DMS 273 treated with DMSO at 0.1 percent for 48 hours (cell line): ENCODE measurements around the gene SP140L.
"Not testable (repeated sequence)": the region's sequence is repeated elsewhere in the genome, so short reads cannot be mapped to it uniquely, and the experiment has no call there.

Experiments
- DNase-seq: peaks from one replicate; lab custom pipeline; 2025; lab: John Stamatoyannopoulos, UW

The SP140L gene

DNA sequence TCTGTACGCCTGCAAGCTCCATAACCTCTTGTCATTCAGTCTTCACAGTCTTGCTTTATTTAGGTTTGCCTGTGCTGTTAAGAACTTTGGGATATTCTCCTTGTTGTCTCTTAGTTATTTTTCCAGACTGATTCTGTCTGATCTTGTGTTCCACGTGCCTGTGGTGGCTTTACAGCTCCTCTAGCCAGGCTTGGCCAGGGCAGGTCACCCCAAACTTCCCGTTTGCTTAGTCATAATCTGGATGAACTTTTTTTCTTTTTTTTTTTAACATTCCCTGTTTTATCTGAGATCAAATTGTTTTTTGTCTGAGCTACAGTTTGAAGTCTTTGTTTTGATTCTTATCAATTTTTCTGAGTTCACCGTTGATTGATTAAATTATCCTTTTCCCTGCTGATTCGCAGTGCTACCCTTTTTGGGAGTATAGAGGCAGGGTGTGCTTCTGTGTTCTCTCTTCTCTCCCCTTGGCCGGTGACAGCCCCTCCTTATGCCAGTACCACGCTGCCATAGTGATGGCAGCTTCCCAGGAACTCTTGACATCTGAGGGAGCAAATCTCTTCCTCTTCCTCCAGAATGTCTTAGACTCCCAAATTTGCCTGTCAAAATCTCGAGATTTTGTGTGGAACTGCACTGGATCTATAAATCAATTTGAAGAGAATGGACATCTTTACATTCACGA lies 91.5 kb downstream of the SP140L start:
- DNase-seq, result no peak

DNA sequence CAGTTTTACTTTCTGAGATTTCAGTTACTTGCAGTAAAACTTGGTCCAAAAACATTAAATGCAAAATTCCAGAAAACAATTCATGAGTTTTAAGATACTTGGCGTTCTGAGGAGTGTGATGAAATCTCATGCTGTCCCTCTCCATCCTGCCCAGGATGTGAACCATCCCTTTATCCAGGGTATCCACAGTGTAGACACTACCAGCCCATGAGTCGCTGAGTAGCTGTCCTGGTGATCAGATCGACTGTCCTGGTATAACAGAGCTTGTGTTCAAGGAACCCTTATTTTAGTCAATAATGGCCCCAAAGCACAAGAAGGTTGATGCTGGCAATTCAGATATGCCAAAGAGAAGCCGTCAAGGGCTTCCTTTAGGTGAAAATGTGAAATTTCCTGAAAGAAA lies 92.2 kb downstream of the SP140L start:
- DNase-seq, result no peak

DNA sequence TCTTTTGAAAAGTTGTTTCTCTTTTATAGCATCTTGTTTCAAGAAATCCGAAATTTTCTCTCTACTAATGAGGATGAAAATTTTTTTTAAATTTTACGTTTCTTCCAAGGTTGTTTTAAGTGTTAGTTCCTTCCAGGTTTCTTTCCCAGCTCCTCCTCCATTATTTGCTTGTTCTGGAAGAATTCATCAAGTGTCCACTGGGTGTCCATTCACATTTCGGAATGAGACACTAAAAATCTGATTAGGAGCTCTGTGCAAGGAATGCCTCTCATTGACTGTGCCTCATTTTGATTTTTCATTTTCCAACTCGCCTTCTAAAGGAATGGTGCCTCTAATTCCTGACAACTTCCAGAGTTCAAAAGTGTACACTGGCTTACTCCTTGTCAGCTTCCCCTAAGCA lies 95.2 kb downstream of the SP140L start:
- DNase-seq, result no peak

DNA sequence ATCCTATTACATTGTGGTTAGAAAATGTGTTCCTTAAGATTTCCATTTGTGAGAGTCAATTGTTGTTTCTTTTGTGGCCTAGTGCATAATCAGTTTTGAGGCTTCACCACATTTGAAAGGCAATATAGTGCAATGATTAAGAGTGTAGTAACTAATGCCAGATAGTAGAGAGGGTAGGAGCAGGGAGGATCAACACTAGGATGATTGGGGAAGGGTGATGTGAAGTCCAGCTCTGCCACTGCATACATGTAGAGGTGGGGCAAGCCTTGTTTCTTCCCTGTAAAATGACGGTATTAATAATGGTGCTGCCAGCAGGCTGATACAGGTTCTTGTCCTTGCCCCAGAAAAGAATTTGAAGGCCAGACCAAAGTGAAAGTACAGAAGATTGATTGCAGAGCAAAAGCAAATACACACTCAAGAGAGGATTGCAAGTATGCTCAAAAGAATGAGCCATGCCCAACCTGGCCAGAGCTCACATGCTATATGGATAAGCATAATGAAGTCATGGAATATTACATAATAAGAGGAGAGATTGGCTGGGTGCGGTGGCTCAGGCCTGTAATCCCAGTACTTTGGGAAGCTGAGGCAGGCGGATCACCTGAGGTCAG lies 97.0 kb downstream of the SP140L start:
- no peak for DNase-seq

DNA sequence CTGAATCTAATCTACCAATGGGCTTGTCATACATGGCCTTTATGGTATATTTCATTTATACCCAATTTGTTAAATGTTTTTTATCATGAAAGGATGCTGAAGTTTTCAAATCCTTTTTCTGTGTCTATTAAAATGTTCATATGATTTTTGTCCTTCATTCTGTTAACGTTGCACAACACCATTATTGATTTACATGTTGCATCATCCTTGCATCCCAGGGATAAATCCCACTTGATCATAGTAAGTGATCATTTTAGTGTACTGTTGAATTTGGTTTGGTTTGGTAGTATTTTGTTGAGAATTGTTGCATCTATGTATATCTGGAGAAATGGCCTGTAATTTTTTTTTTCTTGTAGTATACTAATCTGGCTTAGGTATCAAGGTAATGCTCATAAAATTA lies 98.4 kb downstream of the SP140L start:
- no peak for DNase-seq

DNA sequence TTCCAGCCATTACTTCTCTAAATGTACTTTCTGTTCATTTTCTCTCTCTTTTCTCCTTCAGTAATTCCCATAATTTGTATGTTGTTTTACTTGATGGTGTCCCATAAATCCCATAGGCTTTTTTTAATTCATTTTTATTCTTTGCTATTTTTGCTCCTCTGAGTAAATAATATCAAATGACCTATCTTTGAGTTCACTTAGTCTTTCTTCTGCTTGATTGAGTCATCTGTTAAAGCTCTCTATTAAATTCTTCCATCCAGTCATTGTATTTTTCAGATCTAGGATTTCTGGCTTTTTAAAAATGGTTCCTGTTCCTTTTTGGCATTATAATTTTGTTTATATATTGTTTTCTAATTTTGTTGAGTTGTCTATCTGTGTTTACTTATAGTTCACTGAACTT lies 102.5 kb downstream of the SP140L start:
- DNase-seq, result no peak

DNA sequence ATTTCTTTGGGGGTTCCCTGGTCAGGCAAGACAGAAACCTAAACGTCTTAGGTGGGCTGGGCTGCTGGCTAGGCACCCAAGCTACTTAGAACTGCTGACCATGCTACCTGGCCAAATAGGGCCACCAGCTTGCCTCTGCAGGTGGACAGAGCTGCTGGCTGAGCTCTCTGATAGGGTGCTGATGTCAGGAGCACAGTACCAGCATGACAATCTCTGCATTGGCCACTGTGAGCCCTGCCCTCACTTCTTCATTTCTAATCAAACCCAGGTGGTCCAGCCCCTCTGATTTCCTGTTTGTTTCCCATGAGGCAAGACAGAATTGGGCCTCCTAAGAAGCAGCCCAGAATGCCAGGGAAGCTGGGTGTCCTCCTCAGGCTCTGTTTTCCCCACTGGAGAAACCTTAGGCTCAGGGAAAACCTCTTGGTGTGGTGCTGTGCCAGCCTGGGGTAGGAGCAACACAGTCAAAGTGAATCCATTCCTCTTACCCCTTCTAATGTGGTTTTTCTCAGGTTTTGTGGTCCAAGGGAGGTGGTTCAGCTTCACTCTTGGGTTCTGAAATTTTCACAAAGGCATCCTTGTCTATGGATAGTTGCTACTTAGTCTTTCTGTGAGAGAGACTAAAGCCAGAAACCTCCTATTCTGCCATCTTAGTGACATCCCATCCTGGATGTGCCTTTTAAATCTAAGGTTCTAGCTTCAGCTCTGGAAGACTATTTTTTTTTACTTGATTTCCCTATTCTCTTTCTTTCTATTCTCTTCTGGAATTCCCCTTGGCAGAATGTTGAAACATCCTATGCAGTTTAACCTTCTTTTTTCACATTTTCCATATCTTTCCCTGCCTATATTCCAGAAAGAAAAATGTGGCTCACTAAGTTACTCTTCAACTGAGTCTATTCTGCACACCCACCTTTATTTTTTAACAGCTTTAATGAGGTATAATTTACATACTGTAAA lies 104.2 kb downstream of the SP140L start:
- DNase-seq, result no peak

DNA sequence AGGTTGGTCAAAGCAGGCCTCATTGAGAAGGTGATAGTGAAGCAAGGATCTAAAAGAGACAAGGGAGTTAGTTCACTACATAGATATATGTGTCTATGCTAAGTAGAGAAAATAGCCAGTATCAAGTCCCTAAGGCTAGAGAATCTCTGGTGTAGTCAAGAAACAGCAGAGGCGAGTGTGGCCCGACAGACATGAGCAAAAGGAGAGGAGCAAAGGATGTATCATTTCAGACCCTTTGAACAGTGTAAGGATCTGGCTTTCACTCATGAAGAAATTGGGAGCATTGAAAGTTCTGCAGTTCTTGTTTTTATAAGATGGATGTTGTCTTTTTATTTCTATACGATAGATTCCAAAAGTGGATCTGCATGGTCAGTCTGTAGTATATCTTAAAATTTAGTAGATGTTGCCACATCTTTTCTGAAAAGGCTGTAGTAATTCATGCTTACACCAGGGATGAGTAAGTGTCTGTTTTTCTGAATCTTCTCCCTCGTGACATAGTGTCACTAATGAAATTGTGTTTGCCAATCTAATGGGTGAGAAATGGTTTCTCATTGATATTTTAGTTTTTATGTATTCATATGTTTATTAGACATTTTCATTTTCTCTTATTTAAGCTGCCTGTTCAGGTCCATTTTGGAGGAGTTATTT lies 107.8 kb downstream of the SP140L start:
- DNase-seq, result no peak

DNA sequence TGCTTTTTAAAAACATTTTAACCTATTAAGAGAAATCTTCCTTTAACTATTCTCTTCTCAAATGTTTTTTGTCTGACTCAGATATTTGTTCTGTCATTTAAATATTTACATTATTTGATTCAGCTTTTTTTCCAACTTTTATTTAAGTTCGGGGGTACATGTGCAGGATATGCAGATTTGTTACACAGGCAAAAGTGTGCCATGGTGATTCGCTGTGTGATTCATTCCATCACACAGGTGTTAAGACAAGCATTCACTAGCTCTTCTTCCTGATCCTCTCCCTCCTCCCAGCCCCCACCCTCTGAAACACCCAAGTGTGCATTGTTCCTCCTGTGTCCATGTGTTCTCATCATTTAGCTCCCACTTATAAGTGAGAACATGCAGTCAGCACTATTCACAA lies 108.4 kb downstream of the SP140L start:
- DNase-seq, result no peak

DNA sequence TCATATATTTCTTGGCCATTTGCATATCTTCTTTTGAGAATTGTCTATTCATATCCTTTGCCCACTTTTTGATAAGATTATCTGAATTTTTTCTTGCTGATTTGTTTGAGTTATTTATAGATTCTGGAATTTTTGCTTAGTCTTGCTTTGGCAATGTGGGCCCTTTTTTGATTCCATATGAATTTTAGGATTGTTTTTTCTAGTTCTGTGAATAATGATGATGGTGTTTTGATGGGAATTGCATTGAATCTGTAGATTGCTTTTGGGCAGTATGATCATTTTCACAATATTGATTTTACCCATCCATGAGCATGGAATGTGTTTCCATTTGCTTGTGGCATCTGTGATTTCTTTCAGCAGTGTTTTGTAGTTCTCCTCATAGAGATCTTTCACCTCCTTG lies 112.1 kb downstream of the SP140L start:
- not testable (repeated sequence) for DNase-seq

DNA sequence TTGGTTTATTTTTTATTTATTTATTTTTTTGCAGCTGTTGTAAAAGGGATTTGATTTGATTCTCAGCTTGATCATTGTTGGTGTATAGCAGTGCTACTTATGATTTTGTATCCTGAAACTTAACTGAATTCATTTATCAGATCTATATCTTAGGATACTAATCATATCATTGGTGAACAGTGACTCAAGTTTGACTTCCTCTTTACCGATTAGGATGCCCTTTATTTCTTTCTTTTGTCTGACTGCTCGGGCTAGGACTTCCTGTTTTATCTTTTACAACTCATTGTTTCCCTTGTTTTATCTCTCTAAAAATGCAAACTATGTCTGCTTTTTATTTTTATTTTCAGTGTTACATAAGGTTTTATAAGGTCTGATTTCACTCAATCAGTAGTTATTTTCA lies 112.6 kb downstream of the SP140L start:
- no peak for DNase-seq

DNA sequence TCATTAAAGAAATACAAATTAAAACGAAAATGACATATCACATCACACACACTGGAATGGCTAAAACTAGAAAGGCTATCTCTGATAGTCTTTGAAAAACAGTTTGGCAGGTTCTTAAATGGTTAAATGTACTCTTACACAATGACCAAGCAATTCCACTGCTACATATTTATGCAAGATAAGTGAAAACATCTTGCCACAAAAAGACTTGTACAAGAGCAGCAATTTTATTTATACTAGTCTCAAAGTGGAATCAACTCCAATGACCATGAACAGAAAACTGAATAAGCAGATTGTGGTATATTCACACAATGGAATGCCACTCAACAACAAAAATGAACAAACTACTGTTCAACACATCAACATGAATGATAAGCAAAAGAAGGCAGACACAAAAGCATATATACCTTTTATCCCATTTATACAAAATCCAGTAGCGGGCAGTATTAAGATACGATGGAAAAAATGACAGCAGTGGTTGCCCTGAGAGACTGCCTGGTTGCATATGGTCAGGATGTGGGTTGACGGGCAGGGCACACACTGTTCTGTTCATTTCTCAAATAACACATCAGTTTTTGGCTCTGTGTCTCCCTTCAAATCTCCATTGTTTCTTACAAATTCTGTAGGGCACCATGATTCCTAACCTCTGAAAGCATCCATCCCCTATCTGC lies 114.4 kb downstream of the SP140L start:
- no peak for DNase-seq

DNA sequence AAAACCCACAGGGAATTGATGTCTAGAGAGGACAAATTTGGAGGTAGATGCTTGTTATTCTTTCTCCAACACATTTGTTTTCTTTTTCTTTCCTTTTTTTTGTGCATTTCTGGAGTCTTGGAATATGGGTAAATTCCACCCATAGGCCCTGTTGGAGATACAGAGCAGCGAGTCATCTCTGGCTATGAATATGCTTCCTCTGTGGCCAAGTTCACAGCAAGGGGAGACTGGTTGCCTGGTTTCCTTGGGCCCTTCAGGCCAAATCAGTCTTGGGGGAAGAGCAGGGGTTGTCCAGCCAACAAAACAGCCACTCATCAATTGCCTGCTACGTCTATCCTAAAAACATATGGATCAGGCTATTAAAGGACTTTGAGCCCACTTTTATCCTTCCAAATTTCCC lies 116.5 kb downstream of the SP140L start:
- no peak for DNase-seq

DNA sequence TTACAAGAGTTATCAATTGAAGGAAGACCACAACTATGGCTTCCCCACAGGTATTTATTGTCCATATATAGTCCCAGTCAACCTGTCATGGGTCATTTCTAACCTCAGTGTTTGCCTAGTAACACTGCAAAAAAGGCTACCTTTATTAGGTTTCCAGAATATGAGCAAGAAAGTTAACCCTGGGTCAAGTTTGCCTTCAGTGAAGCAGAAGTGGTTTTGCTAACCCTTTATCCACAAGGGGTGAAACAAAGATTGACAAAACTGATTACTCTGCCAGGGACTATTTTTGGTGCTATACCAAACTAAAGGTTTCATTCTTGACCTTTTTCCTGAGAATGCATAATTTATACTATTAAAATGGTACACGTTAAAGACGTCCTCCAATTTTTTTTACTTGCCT lies 117.8 kb downstream of the SP140L start:
- no peak for DNase-seq

DNA sequence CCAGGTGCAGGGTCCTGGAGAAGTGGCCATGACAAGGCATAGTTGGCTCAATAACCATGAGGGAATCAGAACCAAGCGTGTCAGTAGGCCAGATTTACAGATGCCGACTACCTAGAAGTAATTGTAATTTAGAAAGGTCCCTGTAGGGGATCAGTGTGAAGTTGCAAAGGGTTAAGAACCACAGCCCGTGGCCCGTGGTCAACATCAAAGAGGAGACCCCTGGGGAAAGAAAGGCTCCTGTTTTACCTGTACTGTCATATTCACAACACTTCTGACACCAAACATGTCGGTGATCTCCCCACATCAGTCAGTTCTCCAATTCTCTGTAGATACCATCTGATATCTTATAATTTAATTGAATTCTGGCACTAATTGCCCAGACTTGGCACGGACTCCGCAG lies 120.0 kb downstream of the SP140L start:
- DNase-seq, result no peak

DNA sequence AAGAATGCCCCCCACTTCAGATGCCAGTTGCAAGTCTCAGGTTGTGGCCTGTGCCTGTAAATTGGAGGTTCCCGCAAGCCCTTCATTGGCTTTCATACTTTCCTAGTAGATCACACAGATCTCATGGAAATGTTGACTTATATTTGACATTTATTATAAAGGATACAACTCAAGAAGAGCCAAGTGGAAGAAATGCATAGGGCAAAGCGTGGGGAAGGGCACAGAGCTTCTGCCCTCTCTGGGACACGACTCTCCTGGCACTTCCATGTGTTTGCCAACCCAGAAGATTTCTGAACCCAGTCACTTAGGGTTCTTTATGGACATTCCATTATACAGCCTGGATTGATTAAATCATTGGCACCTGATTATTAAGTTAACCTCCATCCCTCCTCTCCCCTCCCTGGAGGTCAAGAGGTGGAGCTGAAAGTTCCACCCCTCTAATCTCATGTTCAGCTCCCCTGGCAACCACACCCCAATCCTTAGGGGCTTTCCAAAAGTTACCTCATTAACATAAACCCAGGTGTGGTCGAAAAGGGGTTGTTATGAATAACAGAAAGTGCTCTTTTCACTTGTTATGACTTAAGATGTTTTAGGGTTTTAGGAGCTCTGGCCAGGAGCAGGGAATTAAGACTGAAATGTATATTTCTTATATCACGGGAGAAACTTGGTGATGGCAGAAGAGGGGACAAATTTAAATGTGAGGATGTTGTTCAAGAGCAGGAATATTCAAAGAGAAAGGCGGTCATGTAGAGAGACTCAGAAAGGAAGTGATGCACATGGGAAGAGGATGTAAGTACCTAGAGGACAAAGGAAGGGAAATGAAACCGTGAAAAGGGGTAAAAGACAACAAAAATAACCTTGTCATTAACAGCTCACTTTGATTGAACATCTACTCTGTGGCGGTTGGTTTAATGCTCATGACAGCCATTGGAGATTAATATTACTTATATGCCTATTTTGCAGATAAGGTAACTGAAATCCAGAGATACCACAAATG lies 120.8 kb downstream of the SP140L start:
- no peak for DNase-seq

DNA sequence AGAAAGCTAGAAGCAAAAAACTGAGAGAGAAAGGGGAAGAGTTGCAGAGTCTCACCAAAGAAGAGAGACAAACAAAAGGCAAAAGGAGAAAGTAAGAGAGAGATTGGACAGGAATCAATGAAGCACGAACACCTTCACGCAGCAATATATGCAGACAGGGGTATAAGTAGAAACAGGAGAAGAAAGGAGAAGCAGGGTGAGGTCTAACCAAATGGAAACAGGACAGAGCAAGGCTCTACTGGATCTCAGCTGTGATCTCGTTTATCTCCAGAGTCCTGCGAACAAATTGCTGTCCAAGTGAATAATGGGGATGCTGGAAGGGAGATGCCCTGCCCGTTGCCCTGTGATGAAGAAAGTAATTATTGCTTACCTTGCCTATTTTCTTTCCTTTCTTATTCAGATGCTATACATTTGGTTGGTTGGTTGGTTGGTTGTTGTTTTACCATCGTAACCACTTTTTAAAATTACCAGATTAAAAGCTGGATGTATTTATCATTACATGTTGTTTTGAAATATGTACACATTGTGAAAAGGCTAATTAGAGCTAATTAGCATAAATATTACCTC lies 123.0 kb downstream of the SP140L start:
- no peak for DNase-seq

DNA sequence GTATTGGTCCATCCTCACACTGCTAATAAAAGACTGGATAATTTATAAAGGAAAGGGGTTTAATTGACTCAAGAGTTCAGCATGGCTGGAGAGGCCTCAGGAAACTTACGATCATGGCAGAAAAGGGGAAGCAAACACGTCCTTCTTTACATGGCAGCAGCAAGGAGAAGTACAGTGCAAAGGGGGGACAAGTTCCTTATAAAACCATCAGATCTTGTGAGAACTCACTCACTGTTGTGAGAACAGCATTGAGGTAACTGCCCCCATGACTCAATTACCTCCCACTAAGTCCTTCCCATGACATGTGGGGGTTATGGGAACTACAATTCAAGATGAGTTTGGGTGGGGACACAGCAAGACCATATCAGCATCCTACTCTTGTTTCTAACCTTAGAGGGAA lies 126.0 kb downstream of the SP140L start:
- no peak for DNase-seq
